ENCODE data around the gene AGPAT4. TPM values are rescaled to one million over a fixed set of nuclear protein-coding genes. Genes with fewer than 3 reads are reported as not detected.

The AGPAT4 gene
- total and polyA plus RNA-seq, 7 donors, result under 0.01 to 16.6 (median 6.9) TPM

DNA sequence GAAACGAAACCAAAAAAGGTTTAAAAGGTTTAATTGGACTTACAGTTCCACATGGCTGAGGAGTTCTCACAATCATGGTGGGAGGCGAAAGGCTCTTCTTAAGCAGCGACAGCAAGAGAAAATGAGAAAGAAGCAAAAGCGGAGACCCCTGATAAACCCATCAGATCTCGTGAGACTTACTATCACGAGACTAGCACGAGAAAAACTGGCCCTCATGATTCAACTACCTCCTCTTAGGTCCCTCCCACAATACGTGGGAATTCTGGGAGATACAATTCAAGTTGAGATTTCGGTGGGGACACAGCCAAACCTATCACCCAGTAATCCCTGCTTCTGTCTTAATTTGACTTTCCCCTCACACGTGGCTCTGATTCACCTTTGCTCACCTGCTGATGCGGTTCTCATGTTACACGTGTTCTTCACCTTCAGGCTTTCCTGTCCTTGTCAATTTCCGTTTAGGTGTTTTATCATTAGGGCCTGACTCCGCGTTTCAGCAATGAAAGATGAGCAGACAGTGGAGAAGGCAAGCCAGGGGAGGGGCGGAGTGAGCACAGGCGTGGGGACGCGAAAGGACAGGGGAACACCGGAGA is 57.1 kb downstream of the AGPAT4 start:
- no peak overlapping the region for H3K4me3 ChIP-seq
- intact Hi-C loops (cut with DNase I), result no loop called here

DNA sequence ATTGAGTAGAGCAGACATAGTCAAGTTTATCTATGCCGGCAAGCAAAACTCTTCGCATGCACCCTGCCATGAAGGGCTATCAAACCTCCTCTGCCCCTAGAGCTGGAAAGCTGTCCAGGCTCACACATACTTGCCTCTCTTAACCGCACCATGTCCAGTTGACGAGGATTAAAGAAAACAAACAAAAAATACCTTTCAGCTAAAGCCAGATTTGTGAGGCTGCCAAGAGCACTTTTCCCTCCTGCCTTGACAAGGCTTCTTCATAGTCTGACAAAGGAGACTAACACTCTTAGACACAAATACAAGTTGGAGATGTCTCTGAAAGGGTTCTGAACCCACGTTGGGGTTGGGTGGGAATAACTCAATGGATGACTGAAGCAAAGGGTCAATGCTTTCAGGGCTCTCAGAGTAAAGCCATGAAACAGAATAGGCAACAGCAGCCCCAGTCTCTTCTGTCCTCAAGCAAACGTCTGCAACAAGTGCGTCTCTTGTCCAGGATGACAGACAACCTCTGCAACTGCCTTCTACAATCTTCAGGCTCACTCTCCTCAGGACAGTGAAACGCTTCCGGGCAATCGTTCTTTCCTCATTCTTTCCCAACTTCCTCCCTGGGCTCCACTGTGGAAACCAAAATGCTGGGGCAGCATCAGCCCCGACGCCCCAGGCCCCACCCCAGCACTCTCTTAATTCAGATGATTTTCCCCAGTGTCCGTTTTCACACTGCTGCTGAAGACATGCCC is 57.8 kb downstream of the AGPAT4 start:
- H3K4me1 ChIP-seq, result peaks cover 0 to 15% (median 5%) of the 10 kb centered on the region in 4 donors
- H3K36me3 ChIP-seq, result peaks cover 0 to 2% (median 0%) of the 10 kb centered on the region in 4 donors
- H3K4me3 ChIP-seq, result no peak overlapping the region
- TF ChIP-seq POLR2A (IDR thresholded peaks at IDR 0.05) (no peak), POLR2AphosphoS5 (IDR thresholded peaks at IDR 0.05) (no peak), EP300 (IDR thresholded peaks at IDR 0.05) (no peak)
- TF ChIP-seq, protein P1, sequence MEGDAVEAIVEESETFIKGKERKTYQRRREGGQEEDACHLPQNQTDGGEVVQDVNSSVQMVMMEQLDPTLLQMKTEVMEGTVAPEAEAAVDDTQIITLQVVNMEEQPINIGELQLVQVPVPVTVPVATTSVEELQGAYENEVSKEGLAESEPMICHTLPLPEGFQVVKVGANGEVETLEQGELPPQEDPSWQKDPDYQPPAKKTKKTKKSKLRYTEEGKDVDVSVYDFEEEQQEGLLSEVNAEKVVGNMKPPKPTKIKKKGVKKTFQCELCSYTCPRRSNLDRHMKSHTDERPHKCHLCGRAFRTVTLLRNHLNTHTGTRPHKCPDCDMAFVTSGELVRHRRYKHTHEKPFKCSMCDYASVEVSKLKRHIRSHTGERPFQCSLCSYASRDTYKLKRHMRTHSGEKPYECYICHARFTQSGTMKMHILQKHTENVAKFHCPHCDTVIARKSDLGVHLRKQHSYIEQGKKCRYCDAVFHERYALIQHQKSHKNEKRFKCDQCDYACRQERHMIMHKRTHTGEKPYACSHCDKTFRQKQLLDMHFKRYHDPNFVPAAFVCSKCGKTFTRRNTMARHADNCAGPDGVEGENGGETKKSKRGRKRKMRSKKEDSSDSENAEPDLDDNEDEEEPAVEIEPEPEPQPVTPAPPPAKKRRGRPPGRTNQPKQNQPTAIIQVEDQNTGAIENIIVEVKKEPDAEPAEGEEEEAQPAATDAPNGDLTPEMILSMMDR (IDR thresholded peaks at IDR 0.05), result no peak
- H3K9me3 ChIP-seq, result no peaks in the 10 kb centered on the region
- DNase-seq, result no peak
- no peaks in the 10 kb centered on the region for H3K27me3 ChIP-seq
- 93% methylated on average over 13 of the region's 13 CpGs for WGBS, 2 donors
- no peak overlapping the region for H3K27ac ChIP-seq
- intact Hi-C loops (cut with DNase I), result no loop called here

More for the DNA sequence above, 57.1 kb downstream of the AGPAT4 start:
- DNase-seq, result no peak
- H3K36me3 ChIP-seq, result peaks cover 0 to 7% (median 0%) of the 10 kb centered on the region in 4 donors
- 95 to 97% methylated on average over 20 of the region's 20 CpGs for WGBS, 2 donors
- no peaks in the 10 kb centered on the region for H3K27me3 ChIP-seq
- H3K9me3 ChIP-seq, result no peaks in the 10 kb centered on the region
- H3K27ac ChIP-seq, result no peak overlapping the region
- TF ChIP-seq, protein P1 (IDR thresholded peaks at IDR 0.05), result no peak
- TF ChIP-seq POLR2A (IDR thresholded peaks at IDR 0.05), result no peak
- no peak for TF ChIP-seq POLR2AphosphoS5 (IDR thresholded peaks at IDR 0.05)
- no peak for TF ChIP-seq EP300 (IDR thresholded peaks at IDR 0.05)
- peaks cover 0 to 15% (median 5%) of the 10 kb centered on the region in 4 donors for H3K4me1 ChIP-seq

DNA sequence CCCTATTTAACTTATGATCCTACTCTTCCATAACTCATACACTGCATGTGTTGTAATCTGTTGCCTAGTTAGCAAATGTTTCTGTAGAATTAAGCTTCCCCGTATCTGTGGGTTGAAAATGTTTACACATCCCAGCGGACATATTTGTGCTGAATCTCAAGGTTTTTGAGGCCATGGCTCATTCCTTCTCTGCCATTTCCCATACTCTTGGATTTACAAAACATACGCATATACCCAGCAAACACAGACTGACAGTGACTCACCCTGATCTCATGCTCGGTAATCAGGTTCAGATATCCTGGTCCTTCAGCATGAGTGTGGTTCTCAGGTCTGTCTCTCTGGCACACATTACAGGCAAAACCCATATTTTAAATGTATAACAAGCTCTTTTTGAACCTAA is 58.7 kb downstream of the AGPAT4 start:
- Histone ChIP-seq H3K27me3 (no peaks in the 10 kb centered on the region), H3K9me3 (no peaks in the 10 kb centered on the region), H3K27ac (no peak overlapping the region), H3K4me1 (peaks cover 0 to 15% (median 5%) of the 10 kb centered on the region in 4 donors), H3K36me3 (no peaks in the 10 kb centered on the region), H3K4me3 (no peak overlapping the region)
- WGBS, 2 donors, result 86 to 91% methylated on average over 4 of the region's 4 CpGs
- DNase-seq, result no peak
- TF ChIP-seq POLR2AphosphoS5 (IDR thresholded peaks at IDR 0.05) (no peak), POLR2A (IDR thresholded peaks at IDR 0.05) (no peak), EP300 (IDR thresholded peaks at IDR 0.05) (no peak)
- TF ChIP-seq, protein P1 (IDR thresholded peaks at IDR 0.05), result no peak
- intact Hi-C loops (cut with DNase I), result no loop called here

DNA sequence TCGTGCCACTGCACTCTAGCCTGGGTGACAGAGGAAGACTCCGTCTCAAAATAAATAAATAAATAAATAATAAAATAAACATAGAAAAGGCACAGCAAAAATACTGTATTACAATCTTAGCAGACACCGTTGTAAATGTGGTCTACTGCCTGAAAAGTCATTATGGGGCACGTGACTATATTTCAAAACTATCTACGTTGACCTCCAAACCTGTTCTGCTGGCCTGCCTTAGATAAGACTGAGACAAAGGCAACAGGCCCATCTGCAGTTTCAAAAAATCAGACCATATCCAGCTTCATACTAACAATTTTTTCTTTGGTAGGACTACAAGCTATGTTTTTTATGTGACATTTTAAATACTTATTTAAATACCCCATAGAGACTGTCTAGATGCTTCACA is 59.1 kb downstream of the AGPAT4 start:
- no peak overlapping the region for H3K4me3 ChIP-seq
- 88 to 90% methylated on average over 5 of the region's 5 CpGs for WGBS, 2 donors
- H3K27me3 ChIP-seq, result no peaks in the 10 kb centered on the region
- DNase-seq, result no peak
- no peaks in the 10 kb centered on the region for H3K36me3 ChIP-seq
- H3K9me3 ChIP-seq, result no peaks in the 10 kb centered on the region
- H3K4me1 ChIP-seq, result peaks cover 0 to 15% (median 5%) of the 10 kb centered on the region in 4 donors
- no peak overlapping the region for H3K27ac ChIP-seq
- TF ChIP-seq POLR2A (IDR thresholded peaks at IDR 0.05), result no peak
- no peak for TF ChIP-seq EP300 (IDR thresholded peaks at IDR 0.05)
- intact Hi-C loops (cut with DNase I), result no loop called here

DNA sequence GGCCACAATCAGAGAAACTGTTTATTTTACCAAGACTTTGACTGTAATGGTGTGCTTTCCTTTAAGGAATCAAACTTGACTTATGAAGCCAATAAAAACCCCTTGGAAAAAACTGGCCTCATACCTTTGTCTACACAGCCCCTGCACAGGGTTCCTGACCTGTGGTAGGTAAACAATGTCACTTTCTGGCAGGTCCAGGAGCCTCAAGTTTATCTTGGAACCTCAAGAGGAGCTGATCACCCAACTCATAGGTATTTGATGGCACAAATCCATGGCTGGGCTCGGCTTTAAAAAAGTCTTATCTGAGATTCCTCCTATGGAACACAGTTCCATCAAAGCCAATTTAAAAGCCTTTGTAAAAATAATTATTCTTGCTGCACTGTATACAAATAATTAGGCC is 61.0 kb downstream of the AGPAT4 start:
- Histone ChIP-seq H3K27ac (no peak overlapping the region), H3K4me1 (peaks cover 0 to 15% (median 5%) of the 10 kb centered on the region in 4 donors), H3K4me3 (no peak overlapping the region), H3K9me3 (no peaks in the 10 kb centered on the region), H3K36me3 (no peaks in the 10 kb centered on the region), H3K27me3 (no peaks in the 10 kb centered on the region)
- DNase-seq, result no peak
- TF ChIP-seq, protein P1 (IDR thresholded peaks at IDR 0.05), result no peak
- no peak for TF ChIP-seq EP300 (IDR thresholded peaks at IDR 0.05)
- TF ChIP-seq POLR2A (IDR thresholded peaks at IDR 0.05), result no peak
- TF ChIP-seq POLR2AphosphoS5 (IDR thresholded peaks at IDR 0.05), result no peak
- intact Hi-C loops (cut with DNase I), result no loop called here
- 80 to 87% methylated on average over 1 of the region's 1 CpG for WGBS, 2 donors
